Effector memory CD4-positive, alpha-beta T cell (primary cell): ENCODE data around the gene SPATA31C2.
"Not testable (repeated sequence)": the region's sequence is repeated elsewhere in the genome, so short reads cannot be mapped to it uniquely, and the experiment has no call there.

ENCODE experiments used
- DNase-seq, 3 donors: peaks; one replicate each; pipeline ENCODE4 v3.0.0-alpha.2; 2020
- H3K27ac ChIP-seq: 2 replicates; pipeline ENCODE4 v1.7.0; 2013; ENCODE audit warnings: mild to moderate bottlenecking, low read length, moderate library complexity; ENCODE audit not compliant: insufficient read depth, poor library complexity, severe bottlenecking
- H3K27me3 ChIP-seq: replicated peaks from 2 replicates; pipeline ENCODE4 v1.7.0; 2013; ENCODE audit warnings: mild to moderate bottlenecking, low read length; ENCODE audit not compliant: insufficient read depth, control insufficient read depth, poor library complexity, severe bottlenecking
- H3K36me3 ChIP-seq: 2 replicates; pipeline ENCODE4 v1.7.0; 2013; ENCODE audit warnings: mild to moderate bottlenecking, low read length, moderate library complexity; ENCODE audit not compliant: control insufficient read depth, insufficient read depth
- H3K4me1 ChIP-seq: 2 replicates; pipeline ENCODE4 v1.7.0; 2013; ENCODE audit warnings: low read length, mild to moderate bottlenecking; ENCODE audit not compliant: control insufficient read depth, insufficient read depth, poor library complexity, severe bottlenecking
- H3K4me3 ChIP-seq: 2 replicates; pipeline ENCODE4 v1.7.0; 2013; ENCODE audit warnings: low read length, low read depth, mild to moderate bottlenecking; ENCODE audit not compliant: insufficient read depth, poor library complexity, severe bottlenecking
- H3K9me3 ChIP-seq: 2 replicates; pipeline ENCODE4 v1.7.0; 2013; ENCODE audit warnings: mild to moderate bottlenecking, low read length, moderate library complexity; ENCODE audit not compliant: control insufficient read depth
- total RNA-seq, 3 donors: gene quantifications; one replicate each; lab custom pipeline; 2026; lab: John Stamatoyannopoulos, UW

Gene SPATA31C2
- 0 to 0.09 (median 0) reads per million in 3 donors for total RNA-seq

DNA sequence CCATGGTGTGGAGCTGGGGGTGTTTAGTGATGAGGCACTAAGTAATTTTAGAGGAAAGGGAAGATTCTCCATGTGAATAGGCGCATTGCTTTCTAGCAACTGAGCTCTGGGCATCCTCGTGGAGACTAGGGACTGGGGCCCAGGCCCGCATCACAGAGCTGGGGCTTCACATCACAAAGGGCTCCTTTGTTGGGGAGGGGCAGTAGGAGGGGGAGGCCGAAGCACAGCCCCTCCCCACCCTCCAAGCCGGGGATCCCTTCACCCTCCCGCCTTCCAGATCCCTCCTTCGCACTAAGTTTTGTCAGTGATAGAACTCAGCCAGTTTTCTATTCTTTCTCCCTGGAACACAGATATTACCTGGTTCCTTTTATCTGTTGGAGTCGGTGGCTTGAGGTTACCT is at the start of gene SPATA31C2:
SPATA31C2 (minus strand) TSS at position 101 of the 400 bp plus-strand sequence; CDS start at position 72, 29 bp downstream.
- H3K4me1 ChIP-seq, H3K36me3 ChIP-seq, H3K9me3 ChIP-seq, H3K27ac ChIP-seq, DNase-seq, H3K4me3 ChIP-seq, H3K27me3 ChIP-seq: not testable (repeated sequence)

DNA sequence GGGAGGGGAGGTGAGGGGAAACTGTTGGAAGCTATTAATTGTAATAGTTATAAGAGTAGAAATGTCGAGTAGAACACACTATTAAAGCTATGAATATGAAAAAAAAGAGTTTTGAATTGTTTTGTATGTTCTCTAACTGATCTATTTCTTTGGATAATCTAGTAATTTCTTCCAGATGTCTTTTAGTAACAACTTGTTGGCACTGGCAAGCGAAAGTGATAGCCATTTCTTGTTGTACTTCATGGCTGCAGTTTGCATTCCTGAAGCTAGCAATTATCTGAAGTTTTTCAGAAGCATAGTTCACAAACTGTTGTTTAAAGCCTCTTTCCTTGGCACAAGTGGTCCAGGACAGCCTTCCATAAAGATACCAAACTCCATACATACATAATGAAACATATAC is 49.4 kb upstream of the SPATA31C2 start:
- DNase-seq = no peak
- peaks cover 3% of the 10 kb centered on the region for H3K27me3 ChIP-seq
- H3K4me3 ChIP-seq = no peak overlapping the region
- H3K9me3 ChIP-seq = no peaks in the 10 kb centered on the region
- no peaks in the 10 kb centered on the region for H3K4me1 ChIP-seq
- no peaks in the 10 kb centered on the region for H3K36me3 ChIP-seq
- H3K27ac ChIP-seq = no peak overlapping the region

DNA sequence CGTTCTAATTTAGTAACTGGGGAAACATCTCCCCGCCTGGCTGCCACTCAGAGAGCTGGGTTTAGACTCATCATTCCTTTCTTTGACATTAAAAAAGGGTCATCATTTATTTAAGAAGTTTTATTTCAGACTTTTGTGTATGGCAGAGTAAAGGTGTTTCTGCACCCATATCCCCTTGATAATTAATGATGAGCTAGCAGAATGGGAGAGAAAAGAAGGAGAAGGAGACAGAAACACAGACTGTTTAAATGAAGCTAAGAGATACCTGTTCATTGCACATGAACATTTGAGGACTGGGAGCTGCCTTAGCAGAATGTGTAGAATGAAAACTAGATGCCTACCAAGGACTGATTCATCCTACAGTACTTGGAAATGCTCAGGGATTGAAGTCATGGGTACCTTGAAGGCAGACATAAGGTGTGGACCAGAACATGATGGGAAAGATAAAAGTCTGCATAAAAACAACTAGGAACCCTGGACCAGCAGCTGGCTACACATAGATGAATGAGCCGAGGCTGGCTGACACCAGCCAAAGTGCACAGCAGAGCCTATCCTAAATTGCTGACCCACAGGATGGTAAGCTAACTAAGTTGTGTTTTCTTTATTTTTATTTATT is 48.3 kb upstream of the SPATA31C2 start:
- no peak for DNase-seq
- no peaks in the 10 kb centered on the region for H3K36me3 ChIP-seq
- H3K4me3 ChIP-seq = no peak overlapping the region
- H3K9me3 ChIP-seq = no peaks in the 10 kb centered on the region
- H3K27ac ChIP-seq = no peak overlapping the region
- peaks cover 3% of the 10 kb centered on the region for H3K27me3 ChIP-seq
- H3K4me1 ChIP-seq = no peaks in the 10 kb centered on the region

DNA sequence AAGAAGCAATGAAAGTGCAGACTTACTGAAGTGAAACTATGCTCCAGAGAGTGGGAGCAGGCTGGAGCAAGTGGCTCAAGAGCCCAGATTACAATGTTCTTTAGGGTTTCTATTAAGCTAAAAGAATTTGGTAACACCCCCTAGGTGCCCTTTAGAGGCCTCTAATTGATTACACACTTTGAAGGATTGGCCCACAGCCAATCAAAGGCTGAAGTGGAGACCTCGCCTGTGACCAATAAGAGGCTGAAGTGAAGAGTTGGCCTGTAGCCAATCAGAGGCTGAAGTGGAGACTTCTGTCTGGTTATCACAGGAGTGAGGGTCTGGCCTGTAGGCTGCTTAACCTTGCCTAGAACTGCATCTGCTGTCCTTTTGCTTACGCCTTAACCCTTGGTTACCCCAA is 46.7 kb upstream of the SPATA31C2 start:
- H3K36me3 ChIP-seq = no peaks in the 10 kb centered on the region
- no peak overlapping the region for H3K4me3 ChIP-seq
- no peaks in the 10 kb centered on the region for H3K4me1 ChIP-seq
- peaks cover 3% of the 10 kb centered on the region for H3K27me3 ChIP-seq
- H3K27ac ChIP-seq = no peak overlapping the region
- H3K9me3 ChIP-seq = no peaks in the 10 kb centered on the region
- DNase-seq = no peak

DNA sequence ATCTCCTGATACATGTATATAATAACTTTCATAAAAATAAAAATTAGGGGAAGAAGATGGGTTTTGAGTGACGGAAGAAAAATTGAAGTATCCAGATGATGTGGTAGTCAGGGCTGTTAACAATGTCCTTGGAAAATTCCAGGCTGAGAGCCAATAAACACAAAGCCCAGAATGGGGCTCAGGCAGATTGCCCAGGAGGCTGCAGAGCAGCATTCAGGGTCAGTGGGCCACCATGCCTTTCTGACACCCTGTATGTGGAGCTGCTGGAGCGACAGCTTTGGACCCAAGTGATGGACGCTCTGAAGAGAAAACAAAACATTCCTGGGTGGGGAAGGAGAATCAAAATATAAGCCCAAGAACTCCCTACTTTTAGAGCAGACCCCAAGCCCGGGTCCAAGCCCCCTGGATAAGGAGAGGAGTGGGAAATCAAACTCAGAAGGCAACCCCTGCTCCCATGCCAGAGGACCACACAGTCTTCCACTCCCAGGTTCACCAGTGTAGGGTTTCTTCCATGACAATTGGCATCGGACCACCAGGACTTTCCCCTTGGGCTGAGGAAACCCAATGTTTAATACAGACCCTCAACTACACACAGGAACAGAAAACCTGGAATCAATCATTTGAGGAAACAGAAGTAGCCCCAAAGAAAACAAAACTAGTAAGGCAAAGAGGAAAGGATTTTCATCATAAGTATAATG is 45.7 kb upstream of the SPATA31C2 start:
- H3K9me3 ChIP-seq = no peaks in the 10 kb centered on the region
- no peak overlapping the region for H3K4me3 ChIP-seq
- peaks cover 3% of the 10 kb centered on the region for H3K27me3 ChIP-seq
- DNase-seq = no peak
- H3K27ac ChIP-seq = no peak overlapping the region
- H3K4me1 ChIP-seq = no peaks in the 10 kb centered on the region
- no peaks in the 10 kb centered on the region for H3K36me3 ChIP-seq

DNA sequence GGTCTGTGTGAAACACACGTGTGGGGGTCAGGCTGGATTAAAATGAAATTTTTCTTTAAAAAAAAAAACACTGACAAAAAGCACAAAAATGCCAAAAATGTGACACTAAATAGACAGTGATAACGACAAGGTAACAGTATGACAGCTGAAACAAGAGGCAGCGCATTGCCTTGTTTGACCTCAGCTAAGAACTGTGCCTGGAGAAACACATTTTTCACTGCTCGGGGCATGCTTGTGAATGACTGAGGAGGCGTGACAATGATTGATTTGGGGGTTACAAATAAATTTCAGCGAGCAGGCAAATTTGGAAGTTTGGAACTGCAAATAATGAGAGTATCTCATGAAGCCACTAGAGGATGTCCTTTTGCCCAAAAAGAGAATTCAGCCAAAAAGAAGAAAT is 44.2 kb upstream of the SPATA31C2 start:
- peaks cover 3% of the 10 kb centered on the region for H3K27me3 ChIP-seq
- no peaks in the 10 kb centered on the region for H3K9me3 ChIP-seq
- no peak overlapping the region for H3K27ac ChIP-seq
- DNase-seq = no peak
- no peaks in the 10 kb centered on the region for H3K4me1 ChIP-seq
- no peak overlapping the region for H3K4me3 ChIP-seq
- no peaks in the 10 kb centered on the region for H3K36me3 ChIP-seq

DNA sequence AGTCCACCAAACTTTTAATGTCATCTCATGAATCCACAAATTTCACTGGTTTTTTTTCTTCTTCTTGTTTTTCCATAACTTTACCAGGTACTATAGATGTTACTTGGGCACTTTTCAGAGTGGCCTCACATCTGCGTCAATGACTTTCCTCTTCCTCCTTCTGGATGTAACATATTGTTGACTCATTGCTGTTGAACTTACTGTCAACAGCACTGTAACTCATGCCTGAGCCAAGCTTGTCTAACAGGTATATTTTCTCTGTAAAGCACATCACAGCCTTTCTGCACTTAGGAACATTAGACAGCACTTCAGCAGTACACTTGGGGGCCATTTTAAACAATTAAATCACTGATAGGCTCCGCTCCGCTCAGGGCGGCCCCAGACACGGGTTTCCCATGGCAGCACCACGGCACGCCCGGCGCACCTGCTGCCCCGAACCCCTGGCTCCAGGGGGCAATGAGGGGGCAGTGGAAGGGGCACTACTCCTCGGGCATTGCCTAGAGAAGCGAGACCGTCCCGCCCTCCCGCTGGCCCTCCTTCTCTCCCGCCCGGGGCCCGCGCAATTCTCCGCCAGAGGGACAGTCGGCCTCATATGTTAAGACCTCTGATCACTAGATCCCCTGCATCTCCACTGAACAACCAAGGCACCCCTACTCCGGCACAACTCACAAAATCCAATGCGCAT is 41.9 kb upstream of the SPATA31C2 start:
- no peaks in the 10 kb centered on the region for H3K9me3 ChIP-seq
- H3K4me1 ChIP-seq = no peaks in the 10 kb centered on the region
- no peak overlapping the region for H3K4me3 ChIP-seq
- no peak overlapping the region for H3K27ac ChIP-seq
- H3K27me3 ChIP-seq = no peaks in the 10 kb centered on the region
- H3K36me3 ChIP-seq = no peaks in the 10 kb centered on the region
- DNase-seq = no peak

DNA sequence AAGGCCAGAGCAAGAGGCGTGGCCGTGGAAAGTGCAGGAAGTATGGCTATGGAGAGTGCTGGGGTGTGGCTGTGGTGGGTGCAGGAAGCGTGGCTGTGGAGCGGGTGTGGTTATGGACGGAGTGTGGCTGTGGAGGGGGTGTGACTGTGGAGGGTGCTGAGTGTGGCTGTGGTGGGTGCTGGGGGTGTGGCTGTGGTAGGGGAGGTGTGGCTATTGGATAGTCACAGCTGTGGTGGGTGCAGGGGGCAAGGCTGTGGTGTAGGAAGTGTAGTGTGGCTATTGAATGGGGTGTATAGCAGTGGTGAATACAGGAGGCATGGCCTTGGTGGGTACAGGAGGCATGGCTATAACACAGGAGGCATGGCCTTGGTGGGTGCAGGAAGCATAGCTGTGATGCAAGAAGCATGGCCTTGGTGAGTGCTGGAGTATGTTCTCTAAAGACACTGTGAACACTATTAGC is 40.8 kb upstream of the SPATA31C2 start:
- DNase-seq = no peak
- H3K36me3 ChIP-seq = no peaks in the 10 kb centered on the region
- H3K27me3 ChIP-seq = no peaks in the 10 kb centered on the region
- H3K9me3 ChIP-seq = no peaks in the 10 kb centered on the region
- H3K27ac ChIP-seq = no peak overlapping the region
- H3K4me3 ChIP-seq = no peak overlapping the region
- no peaks in the 10 kb centered on the region for H3K4me1 ChIP-seq

DNA sequence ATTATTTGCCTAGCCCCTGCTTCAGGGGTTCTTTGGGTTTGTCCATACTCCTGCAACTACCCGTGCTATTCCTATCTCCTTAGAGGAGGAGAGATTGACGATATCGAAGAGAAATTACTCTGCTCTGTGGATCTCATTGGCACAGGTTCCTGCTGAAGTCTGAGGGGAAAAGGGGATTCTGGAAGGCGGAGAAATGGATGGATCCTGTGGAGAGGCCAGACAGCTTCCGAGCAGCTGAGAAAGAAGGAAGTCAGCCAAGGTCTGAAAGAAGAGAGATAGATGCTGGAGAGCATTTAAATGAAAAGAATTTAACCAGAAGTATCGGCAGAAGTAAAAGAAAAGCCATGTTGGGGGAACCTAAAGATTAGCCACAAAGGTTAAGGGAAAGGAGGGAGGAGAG is 40.4 kb upstream of the SPATA31C2 start:
- H3K4me3 ChIP-seq = no peak overlapping the region
- H3K4me1 ChIP-seq = no peaks in the 10 kb centered on the region
- no peaks in the 10 kb centered on the region for H3K27me3 ChIP-seq
- no peaks in the 10 kb centered on the region for H3K9me3 ChIP-seq
- no peak for DNase-seq
- no peak overlapping the region for H3K27ac ChIP-seq
- H3K36me3 ChIP-seq = no peaks in the 10 kb centered on the region

DNA sequence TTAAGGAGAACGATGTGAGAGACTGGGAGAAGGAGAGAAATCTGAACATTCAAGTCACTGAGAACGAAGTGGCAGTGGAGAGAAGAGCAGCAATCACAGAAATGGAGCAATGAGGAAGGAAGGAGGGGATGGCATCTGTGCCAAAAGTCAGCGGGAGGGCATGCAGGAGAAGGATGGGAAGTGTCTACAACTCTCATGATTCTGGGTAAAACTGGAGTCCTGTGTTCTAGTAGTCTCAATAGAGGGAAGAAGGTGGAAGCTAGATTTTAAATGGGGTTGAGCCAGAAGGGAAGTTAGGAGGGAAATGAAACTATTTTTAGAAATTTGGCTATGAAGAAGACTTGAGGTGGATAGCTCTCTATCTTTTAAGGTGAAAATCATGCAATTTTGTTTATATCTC is 39.1 kb upstream of the SPATA31C2 start:
- Histone ChIP-seq H3K4me3 (no peak overlapping the region), H3K9me3 (no peaks in the 10 kb centered on the region), H3K27me3 (no peaks in the 10 kb centered on the region), H3K36me3 (no peaks in the 10 kb centered on the region), H3K27ac (no peak overlapping the region), H3K4me1 (no peaks in the 10 kb centered on the region)
- no peak for DNase-seq
